HG03045 (cell line): ENCODE measurements around the gene CTRL.

ENCODE experiments used
- ATAC-seq: cut with Tn5 transposase; IDR thresholded peaks from one replicate; pipeline ENCODE4 v1.9.1; 2021; ENCODE audit warnings: mild to moderate bottlenecking, moderate library complexity; ENCODE audit not compliant: unreplicated experiment

CTRL gene

DNA sequence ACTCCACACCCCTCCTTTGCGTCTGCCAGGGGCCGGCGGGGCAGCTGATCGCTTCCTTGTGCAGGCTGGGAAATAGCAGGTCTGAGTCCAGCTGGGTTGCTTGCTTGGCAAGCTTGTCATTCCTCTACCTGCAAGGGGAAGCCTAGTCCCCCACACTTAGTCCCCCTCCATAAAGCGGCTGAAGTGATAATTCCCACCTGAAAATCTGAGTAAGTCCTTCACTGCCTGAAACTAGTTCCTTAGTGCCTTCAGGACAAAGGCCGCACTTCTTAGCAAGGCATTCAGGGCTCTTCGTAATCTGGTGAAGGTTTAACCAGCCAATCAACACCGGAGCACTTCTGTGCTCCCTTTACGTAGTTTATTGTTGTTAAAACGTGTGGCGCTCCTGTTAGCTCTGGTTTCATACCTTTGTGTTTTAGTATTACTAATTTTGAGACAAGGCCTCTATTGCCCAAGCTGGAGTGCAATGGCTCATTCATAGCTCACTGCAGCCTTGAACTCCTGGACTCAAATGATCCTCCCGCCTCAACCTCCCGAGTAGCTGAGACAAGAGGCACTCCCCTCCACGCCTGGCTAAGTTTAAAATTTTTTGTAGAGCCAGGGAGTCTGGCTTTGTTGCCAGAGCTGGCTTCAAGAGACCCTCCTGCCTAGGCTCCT is 37.8 kb downstream of the CTRL start:
- no peak for ATAC-seq

DNA sequence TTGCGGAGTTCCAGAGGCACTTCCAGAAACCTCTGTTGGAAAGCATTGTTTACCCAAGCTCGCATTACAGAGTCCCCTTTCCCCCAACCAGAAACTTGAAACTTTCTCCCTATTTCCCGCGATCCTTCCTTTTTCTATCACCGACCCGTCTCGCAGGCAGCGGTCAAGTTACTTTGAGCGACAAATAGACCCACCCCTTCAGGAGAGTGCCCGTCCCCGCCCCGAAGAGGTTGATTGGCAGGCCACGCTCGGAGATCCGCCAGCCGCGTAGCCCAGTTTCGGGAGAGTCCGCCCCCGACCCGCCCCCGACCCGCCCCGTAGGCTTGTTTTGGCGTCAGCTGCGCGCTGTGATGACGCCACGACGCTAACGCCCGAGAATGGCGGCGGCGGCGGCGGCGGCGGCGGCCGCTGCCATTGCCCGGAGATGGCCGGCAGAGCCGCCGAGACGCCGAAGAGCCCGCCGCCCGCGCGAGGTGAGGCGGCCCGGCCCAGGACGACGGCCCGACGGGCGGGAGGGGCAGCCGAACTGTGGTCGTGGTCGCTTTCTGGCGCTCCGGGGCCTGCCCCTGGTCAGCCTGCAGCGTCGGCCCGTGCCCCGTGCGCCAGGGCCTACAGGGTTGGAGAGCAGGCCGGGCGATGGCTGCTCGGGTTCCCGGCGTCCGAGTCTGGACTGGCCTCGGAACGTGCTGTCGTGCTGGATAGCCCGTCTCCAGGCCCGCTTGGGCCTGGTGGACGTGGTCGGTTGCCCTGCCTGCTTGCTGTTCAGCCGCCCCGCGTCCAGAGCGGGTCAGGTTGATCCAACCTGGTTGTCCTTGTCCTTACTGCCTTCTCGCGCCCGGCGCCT is 38.5 kb downstream of the CTRL start, which contains the start of gene PSKH1:
Gene PSKH1 (plus strand): TSS at position 356 of the 844 bp plus-strand sequence. CDS start 15,496 bp downstream, outside the sequence.
- ATAC-seq: peak; percentile 88

DNA sequence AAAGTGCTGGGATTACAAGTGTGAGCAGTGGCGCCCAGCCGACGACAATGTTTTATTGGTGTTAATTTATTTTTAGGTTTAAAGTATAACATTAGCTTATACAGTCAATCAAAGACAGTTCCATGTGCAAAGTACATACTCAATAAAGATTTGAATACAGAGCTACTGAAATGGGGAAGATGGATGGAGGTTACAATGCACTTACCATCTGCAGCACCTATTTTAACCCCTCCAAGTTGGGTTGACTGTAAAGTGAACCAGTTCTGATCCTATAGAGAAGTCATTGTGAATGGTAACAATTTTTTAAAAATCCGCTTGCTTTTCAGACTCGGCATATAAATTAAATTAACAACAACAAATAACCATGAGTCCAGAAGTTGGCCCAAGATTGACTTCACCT is 39.3 kb downstream of the CTRL start:
- ATAC-seq: no peak

DNA sequence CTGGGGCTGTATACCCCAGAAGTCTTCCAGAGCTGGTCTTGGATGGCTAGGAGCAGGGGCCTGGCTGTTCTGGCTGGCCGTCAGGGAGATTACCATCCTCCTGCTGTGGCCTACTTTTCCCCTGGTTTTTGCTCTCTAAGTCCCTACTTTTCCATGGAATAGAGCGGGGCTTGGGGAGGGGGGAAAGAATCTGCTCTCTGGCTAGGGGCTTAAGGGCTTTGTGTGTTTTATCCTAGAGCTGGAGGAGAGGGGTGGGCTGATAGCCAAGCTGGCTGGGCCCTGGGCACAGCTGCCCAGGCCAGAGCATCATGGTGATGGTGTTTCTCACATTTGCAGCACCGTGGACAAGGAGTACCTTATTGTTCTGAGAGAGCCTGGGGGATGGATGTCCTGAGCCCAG is 43.3 kb downstream of the CTRL start:
- ATAC-seq: no peak

DNA sequence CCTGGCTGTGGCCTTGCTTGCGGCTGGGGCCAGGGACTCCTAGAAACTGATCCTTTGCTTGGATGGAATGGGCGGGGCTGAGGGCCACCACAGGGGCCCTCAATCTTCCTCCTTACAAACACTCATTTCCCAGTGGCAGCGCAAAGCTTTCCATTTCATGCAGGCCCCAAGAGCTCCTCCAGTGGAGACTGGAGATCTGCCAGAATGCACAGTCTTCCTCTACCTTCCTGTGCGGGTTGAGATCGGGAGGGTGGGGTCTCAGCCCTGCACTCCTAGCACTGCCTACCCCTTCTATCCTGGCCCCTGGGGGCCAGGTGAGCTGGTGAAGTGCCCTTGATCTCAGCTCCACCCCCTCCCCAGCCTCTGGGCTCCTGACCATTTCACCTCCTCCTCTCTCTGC is 45.3 kb downstream of the CTRL start:
- ATAC-seq: no peak

DNA sequence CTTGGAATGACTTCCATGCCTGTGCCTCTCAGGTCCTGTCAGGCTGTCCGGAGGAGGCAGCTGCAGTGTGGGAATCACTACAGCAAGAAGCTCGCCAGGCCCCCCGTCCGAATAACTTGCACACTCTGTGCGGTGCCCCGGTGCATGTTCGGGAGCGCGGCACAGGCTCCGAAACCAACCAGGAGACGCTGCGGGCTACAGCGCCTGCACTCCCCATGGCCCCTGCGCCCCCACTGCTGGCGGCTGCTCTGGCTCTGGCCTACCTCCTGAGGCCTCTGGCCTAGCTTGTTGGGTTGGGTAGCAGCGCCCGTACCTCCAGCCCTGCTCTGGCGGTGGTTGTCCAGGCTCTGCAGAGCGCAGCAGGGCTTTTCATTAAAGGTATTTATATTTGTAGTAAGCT is 45.7 kb downstream of the CTRL start:
- ATAC-seq: no peak

DNA sequence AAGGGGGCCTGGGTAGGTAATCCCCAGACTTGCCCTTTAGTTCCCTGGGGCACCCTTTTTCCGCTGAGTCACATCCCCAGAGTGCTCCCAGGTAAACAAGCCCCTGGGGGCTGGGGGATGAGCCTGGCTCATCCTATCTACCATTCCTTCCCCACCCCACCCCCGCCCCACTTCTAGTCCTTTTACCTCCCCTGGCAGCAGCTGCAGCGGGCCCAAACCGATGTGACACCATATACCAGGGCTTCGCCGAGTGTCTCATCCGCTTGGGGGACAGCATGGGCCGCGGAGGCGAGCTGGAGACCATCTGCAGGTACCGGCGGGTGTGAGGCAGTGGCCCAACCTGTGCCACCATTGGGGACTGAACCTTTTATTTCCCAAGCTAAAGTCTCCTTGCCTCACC is 46.1 kb downstream of the CTRL start:
- ATAC-seq: no peak

DNA sequence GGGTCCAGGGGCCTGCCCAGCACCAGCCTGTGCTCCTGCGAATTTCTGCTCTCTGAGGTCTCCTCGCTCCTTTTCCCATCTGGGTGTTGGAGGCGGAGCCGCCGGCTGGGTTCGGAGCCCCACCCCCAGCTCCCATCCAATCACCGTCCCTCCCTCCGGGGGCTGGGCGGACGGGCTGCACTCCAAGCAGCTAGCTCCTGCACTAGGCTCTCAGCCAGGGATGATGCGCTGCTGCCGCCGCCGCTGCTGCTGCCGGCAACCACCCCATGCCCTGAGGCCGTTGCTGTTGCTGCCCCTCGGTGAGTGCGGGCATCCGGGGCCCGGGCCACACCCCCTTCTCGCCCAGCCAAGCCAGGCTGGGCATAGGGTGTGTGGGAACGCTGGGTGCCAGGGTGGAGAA is 47.0 kb downstream of the CTRL start, which contains the start of gene NRN1L:
Gene NRN1L (plus strand): TSS at position 202 of the 400 bp plus-strand sequence. CDS start 19 bp downstream, at position 221.
- ATAC-seq: no peak

DNA sequence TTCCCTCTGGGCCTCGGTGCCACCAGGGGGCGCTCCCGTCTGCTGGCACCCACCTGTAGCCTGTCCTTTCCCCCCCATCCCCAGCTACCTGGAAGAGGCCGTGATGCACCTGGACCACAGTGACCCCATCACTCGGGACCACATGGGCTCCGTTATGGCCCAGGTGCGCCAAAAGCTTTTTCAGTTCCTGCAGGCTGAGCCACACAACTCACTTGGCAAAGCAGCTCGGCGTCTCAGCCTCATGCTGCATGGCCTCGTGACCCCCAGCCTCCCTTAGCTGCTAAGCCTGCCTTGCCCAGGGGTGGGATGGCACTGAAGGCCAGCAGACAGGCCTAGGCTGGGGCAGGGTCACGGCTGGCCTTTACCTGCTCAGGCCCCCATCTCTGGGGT is 47.8 kb downstream of the CTRL start:
- no peak for ATAC-seq

DNA sequence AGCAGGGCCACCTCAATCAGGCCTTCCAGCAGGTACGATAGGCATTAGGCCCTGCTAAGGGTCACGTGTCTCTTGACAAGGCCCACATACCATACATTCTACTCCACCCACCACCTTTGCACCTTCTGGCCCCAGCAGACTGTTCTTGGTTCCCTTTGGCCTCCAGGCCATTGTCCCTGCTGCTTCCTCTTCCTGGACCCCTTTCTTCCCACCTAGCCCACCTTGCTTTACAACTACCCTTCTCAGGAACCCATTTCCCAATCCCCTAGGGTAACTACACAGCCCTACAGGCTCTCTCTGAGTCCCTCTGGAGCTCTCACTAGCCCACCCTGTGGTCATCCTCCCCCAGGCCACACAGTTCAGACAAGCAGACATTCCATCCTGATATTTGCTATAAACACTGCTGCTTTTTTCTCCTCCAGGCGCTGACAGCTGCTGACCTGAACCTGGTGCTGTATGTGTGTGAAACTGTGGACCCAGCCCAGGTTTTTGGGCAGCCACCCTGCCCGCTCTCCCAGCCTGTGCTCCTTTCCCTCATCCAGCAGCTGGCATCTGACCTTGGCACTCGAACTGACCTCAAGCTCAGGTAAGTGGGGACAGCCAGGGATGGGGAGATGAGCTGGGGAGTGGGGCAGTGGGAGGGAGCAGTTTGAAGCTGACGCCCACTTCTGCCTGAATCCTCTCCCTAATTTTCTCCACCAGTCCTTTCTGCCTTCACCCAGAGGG is 48.4 kb downstream of the CTRL start:
- no peak for ATAC-seq

DNA sequence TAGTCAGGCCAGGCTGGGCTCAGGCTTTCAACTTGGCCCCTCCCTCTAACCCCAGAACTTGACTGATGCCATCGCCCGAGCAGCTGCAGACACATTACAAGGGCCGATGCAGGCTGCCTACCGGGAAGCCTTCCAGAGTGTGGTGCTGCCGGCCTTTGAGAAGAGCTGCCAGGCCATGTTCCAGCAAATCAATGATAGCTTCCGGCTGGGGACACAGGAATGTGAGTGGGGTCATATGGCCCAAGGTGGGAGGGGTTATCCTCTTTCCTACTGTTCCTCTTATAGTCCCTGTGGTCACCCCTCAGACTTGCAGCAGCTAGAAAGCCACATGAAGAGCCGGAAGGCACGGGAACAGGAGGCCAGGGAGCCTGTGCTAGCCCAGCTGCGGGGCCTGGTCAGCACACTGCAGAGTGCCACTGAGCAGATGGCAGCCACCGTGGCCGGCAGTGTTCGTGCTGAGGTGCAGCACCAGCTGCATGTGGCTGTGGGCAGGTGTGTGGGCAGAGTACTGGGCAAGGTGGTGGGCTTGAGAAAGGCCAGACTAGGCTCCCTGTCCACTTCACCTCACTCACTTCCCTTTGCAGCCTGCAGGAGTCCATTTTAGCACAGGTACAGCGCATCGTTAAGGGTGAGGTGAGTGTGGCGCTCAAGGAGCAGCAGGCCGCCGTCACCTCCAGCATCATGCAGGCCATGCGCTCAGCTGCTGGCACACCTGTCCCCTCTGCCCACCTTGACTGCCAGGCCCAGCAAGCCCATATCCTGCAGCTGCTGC is 49.1 kb downstream of the CTRL start:
- no peak for ATAC-seq

DNA sequence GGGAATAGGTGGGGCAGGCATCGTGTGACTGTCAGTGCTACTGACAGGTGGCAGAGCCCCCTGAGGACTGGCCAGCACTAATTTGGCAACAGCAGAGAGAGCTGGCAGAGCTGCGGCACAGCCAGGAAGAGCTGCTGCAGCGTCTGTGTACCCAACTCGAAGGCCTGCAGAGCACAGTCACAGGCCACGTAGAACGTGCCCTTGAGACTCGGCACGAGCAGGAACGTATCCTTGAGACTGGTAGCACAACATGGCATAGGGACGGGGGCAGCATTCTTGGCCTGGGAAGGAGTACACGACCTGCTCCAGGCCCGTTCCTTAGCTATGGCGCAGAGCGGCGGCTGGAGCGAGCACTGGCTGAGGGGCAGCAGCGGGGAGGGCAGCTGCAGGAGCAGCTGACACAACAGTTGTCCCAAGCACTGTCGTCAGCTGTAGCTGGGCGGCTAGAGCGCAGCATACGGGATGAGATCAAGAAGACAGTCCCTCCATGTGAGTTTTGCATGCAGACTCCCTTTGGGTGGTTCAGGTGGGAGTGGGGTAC is 50.0 kb downstream of the CTRL start:
- no peak for ATAC-seq

DNA sequence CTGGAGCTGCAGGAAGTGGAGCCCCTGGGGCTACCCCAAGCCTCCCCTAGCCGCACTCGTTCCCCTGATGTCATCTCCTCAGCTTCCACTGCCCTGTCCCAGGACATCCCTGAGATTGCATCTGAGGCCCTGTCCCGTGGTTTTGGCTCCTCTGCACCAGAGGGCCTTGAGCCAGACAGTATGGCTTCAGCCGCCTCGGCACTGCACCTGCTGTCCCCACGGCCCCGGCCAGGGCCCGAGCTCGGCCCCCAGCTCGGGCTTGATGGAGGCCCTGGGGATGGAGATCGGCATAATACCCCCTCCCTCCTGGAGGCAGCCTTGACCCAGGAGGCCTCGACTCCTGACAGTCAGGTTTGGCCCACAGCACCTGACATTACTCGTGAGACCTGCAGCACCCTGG is 51.1 kb downstream of the CTRL start:
- ATAC-seq: no peak

DNA sequence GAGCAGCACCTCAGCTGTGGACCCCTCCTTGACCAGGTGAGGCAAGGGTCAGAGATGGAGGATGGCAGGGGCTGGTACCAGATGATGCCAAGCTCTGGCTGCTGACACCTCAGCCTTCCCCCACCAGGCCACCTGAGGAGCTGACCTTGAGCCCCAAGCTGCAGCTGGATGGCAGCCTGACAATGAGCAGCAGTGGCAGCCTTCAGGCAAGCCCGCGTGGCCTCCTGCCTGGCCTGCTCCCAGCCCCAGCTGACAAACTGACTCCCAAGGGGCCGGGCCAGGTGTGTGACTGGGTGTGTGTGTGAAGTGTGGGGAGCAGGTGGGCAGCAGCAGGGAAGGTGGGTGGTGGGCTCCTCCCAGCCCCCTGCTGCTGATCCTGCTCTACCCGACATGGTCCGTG is 51.7 kb downstream of the CTRL start:
- ATAC-seq: no peak
